ENCODE data around the gene PTCRA. TPM values are rescaled to one million over a fixed set of nuclear protein-coding genes. Genes with fewer than 3 reads are reported as not detected.

PTCRA gene
- polyA plus RNA-seq, 1 experiment: not detected

DNA sequence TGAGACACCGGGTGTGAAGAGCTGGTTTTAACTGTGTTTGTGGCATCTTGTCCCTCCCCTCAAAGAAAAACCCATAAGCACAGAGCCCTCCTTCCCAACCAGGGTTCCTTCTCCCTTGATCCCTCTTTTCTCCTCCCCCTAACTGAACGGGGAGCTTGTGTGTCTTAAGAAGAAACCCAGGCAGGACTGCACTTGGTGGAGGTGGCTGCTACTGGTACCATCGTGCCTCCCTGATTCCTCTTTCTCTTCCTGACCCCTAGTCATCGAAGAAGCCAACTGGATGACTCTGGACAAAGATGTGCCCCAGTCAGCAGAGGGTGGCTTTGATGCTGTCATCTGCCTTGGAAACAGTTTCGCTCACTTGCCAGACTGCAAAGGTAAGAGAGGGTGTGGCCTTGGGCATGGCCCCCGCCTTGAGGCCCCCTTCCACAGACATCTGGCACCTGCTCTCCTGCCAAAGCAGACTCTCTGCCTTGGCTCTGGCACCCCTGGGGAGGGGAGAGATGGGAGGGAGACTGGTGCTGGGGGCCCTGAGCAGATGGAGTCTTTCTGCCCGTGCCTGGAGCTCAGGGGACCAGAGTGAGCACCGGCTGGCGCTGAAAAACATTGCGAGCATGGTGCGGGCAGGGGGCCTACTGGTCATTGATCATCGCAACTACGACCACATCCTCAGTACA, 46.8 kb downstream of the PTCRA start:
- no peak for DNase-seq (ENCODE audit: low read depth, low spot score)
- ChIA-PET CTCF (interaction anchor here (0.8 kb wide), 1 partner anchor 17 kb away, joined by 3 read pairs; the partner anchor contains the start of gene PEX6), POLR2A (no interaction called here)
- H3K27me3 ChIP-seq (ENCODE audit: control insufficient read depth, insufficient read depth, low read length): no peaks in the 10 kb centered on the region
- no peak overlapping the region for H3K4me3 ChIP-seq (ENCODE audit: low read depth, low read length)
- no peaks in the 10 kb centered on the region; the same call in 1 of the 2 replicates for H3K9me3 ChIP-seq (ENCODE audit: control insufficient read depth, insufficient read depth, low read length)
- no peak overlapping the region for H3K27ac ChIP-seq (ENCODE audit: low read depth, low read length)
- TF ChIP-seq, protein P1, sequence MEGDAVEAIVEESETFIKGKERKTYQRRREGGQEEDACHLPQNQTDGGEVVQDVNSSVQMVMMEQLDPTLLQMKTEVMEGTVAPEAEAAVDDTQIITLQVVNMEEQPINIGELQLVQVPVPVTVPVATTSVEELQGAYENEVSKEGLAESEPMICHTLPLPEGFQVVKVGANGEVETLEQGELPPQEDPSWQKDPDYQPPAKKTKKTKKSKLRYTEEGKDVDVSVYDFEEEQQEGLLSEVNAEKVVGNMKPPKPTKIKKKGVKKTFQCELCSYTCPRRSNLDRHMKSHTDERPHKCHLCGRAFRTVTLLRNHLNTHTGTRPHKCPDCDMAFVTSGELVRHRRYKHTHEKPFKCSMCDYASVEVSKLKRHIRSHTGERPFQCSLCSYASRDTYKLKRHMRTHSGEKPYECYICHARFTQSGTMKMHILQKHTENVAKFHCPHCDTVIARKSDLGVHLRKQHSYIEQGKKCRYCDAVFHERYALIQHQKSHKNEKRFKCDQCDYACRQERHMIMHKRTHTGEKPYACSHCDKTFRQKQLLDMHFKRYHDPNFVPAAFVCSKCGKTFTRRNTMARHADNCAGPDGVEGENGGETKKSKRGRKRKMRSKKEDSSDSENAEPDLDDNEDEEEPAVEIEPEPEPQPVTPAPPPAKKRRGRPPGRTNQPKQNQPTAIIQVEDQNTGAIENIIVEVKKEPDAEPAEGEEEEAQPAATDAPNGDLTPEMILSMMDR (IDR thresholded peaks at IDR 0.05; ENCODE audit: low read depth, low read length): no peak

DNA sequence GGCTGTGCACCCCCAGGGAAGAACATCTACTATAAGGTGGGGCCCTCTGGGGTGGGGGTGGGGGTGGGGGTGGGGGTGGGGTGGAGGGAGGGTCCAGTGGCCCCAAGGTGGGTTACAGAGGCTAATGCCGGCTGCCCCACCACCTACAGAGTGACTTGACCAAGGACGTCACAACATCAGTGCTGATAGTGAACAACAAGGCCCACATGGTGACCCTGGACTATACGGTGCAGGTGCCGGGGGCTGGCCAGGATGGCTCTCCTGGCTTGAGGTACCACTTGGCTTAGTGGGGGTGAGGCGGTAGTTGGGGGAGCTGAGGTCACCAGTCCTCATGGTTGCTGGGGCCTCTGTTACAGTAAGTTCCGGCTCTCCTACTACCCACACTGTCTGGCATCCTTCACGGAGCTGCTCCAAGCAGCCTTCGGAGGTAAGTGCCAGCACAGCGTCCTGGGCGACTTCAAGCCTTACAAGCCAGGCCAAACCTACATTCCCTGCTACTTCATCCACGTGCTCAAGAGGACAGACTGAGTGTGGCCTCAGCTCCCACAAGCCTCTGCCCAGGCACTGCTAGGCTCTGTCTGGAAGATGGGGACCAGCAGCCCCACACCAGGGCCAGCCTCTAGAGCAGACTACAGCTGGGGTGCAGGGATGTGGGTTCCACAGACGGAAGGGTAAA, 47.5 kb downstream of the PTCRA start:
- no peak for DNase-seq (ENCODE audit: low read depth, low spot score)
- ChIA-PET CTCF (interaction anchor here (0.8 kb wide), 1 partner anchor 16 kb away, joined by 3 read pairs; the partner anchor contains the start of gene PEX6), POLR2A (no interaction called here)
- no peak overlapping the region for H3K27ac ChIP-seq (ENCODE audit: low read depth, low read length)
- TF ChIP-seq, protein P1 (IDR thresholded peaks at IDR 0.05; ENCODE audit: low read depth, low read length): no peak
- no peak overlapping the region for H3K4me3 ChIP-seq (ENCODE audit: low read depth, low read length)
- H3K27me3 ChIP-seq (ENCODE audit: control insufficient read depth, insufficient read depth, low read length): no peaks in the 10 kb centered on the region
- no peaks in the 10 kb centered on the region; the same call in 1 of the 2 replicates for H3K9me3 ChIP-seq (ENCODE audit: control insufficient read depth, insufficient read depth, low read length)

DNA sequence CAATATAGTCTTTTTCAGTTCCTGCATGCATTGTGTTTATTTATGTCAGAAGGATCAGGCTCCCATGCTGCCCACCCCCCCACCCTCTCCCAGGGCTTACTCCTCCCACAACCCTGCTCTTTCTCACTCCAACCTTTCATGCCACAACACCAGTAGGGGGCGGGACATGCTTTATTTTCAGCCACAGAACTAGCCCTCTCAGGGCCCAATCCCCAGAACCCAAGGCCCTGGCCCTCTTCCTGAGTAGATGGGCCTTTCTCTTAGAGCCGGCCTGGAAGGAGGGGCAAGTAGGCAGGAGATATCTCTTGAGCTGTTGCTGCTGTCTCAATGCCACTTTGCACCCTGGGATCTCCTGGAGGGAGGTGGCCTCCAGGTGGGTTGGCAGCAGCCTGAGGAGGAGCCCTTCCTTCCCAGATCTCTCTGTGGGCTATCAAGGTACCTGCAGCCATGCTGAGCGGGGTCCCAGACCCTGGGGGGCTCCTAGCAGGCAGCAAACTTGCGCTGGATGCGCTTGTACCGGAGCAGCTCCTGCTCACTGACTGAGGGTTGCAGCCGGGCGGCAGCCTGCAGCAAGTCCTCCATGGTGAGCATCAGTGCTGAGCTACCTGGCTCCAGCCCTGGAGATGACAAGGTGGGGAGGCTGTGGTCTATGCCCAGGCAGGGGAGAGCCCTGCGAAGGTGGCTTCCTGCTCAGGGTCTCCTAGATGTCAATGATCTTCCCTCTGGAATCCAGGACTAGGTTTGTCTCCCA, 48.2 kb downstream of the PTCRA start:
- H3K27me3 ChIP-seq (ENCODE audit: control insufficient read depth, insufficient read depth, low read length): no peaks in the 10 kb centered on the region
- CTCF ChIA-PET: interaction anchor here (0.6 to 1.2 kb wide), 3 partner anchors 33 to 1337 kb away, joined by 3 read pairs; no protein-coding TSS in a partner anchor
- H3K27ac ChIP-seq (ENCODE audit: low read depth, low read length): no peak overlapping the region
- no peaks in the 10 kb centered on the region; the same call in 1 of the 2 replicates for H3K9me3 ChIP-seq (ENCODE audit: control insufficient read depth, insufficient read depth, low read length)
- POLR2A ChIA-PET: interaction anchor here (0.6 kb wide), 1 partner anchor 103 kb away, joined by 5 read pairs; no protein-coding TSS in a partner anchor
- H3K4me3 ChIP-seq (ENCODE audit: low read depth, low read length): no peak overlapping the region
- TF ChIP-seq, protein P1 (IDR thresholded peaks at IDR 0.05; ENCODE audit: low read depth, low read length): peak; percentile 41
- peak; percentile 20 for DNase-seq (ENCODE audit: low read depth, low spot score)

DNA sequence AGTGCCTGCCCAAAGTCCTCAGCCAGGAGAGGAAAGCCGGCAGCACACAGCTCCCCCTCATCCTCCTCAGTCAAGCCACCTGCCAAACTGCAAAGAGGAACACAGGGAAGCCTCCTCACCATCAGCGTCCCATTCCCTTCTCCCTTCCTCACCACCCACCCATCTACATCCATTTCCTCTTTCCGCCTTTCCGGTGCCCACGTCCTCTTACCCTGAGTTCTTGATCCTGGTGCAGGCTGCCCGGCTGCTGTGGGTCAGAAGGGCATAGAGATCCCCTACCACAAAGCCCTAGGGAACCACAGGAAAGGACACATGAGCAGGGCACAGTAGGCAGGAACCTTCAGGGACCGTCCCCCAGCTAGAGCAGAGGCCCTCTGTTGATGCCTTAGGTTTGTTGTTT, 50.7 kb downstream of the PTCRA start:
- TF ChIP-seq, protein P1 (IDR thresholded peaks at IDR 0.05; ENCODE audit: low read depth, low read length): no peak
- DNase-seq (ENCODE audit: low read depth, low spot score): no peak
- H3K27ac ChIP-seq (ENCODE audit: low read depth, low read length): no peak overlapping the region
- no peaks in the 10 kb centered on the region for H3K27me3 ChIP-seq (ENCODE audit: control insufficient read depth, insufficient read depth, low read length)
- POLR2A ChIA-PET: interaction anchor here (0.6 to 1.3 kb wide), 2 partner anchors 11 to 12 kb away, joined by 3 to 6 read pairs; partner anchors contain the start of gene PEX6
- no peaks in the 10 kb centered on the region; the same call in 1 of the 2 replicates for H3K9me3 ChIP-seq (ENCODE audit: control insufficient read depth, insufficient read depth, low read length)
- H3K4me3 ChIP-seq (ENCODE audit: low read depth, low read length): no peak overlapping the region
- CTCF ChIA-PET: no interaction called here

All from AG04450 (cell line).